ENCODE measurements around the gene IP6K3.

IP6K3 gene

DNA sequence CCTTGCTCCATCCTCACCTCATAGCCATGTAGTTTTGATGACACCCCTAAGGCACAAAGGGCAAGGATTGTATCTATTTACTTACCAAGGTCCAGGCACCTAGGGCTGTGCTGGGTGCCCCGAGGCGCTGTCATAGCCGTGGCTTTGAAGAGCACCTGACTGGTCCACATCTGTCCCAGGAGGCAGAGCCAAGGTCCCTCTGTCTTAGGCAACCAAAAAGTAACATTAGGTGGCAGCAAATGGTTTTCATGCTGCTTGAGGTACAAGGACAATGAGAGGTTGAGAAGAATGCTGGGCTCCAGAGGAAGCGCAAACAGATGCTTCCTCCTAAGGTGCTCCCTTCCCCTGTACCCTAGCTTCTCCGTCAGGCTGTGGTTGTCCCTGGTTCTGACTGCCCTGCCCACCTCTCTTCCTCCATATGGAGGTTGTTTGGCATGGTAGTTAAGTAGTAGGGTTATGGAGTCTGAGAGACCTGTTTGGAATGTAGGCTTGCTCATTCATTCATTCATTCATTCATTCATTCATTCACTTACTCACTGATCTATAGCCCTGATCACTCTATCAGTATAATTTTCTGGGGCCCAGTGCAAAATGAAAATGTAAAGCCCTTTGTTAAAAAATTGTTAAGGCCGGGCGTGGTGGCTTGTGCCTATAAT, 32.2 kb downstream of the IP6K3 start:
- intact Hi-C loops (cut with DNase I): loop anchor here (10.0 kb wide), 1 partner anchor 50 kb away; no protein-coding TSS in a partner anchor
- DNase-seq: no peak

DNA sequence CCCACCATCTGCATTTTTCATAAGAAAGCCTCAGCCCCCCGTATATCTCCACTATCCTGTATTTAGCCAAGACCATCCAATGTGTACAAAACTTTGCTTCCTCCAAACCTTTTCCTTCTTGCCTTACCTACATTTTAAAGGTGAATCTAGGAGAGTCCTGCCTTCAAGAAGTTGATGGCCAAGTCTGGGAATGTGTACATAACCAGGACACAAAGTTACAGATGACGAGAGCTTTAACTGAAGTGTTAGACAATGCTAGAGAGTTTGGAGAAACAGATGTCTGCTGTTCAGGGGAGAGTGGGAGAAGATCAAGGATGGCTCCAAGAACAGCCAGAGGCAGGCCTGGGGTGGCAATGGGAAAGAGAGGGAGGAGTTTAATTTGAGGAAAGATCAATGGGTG, 32.9 kb downstream of the IP6K3 start:
- intact Hi-C loops (cut with DNase I): loop anchor here (10.0 kb wide), 1 partner anchor 51 kb away; no protein-coding TSS in a partner anchor
- DNase-seq: no peak

DNA sequence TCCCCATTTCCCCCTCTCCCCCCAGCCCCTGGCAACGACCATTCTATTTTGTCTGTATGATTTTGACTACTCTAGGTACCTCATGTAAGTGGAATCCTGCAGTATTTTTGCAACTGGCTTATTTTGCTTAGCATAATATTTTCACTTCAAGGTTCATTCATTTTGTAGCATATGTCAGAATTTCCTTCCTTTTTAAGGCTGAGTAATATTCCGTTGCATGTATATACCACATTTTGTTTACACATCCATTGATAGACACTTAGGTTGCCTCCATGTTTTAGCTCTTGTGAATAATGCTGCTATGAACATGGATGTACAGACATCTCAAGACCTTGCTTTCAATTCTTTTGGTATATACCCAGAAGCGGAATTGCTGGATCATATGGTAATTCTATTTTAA, 33.8 kb downstream of the IP6K3 start:
- intact Hi-C loops (cut with DNase I): loop anchor here (10.0 kb wide), 1 partner anchor 52 kb away; no protein-coding TSS in a partner anchor

DNA sequence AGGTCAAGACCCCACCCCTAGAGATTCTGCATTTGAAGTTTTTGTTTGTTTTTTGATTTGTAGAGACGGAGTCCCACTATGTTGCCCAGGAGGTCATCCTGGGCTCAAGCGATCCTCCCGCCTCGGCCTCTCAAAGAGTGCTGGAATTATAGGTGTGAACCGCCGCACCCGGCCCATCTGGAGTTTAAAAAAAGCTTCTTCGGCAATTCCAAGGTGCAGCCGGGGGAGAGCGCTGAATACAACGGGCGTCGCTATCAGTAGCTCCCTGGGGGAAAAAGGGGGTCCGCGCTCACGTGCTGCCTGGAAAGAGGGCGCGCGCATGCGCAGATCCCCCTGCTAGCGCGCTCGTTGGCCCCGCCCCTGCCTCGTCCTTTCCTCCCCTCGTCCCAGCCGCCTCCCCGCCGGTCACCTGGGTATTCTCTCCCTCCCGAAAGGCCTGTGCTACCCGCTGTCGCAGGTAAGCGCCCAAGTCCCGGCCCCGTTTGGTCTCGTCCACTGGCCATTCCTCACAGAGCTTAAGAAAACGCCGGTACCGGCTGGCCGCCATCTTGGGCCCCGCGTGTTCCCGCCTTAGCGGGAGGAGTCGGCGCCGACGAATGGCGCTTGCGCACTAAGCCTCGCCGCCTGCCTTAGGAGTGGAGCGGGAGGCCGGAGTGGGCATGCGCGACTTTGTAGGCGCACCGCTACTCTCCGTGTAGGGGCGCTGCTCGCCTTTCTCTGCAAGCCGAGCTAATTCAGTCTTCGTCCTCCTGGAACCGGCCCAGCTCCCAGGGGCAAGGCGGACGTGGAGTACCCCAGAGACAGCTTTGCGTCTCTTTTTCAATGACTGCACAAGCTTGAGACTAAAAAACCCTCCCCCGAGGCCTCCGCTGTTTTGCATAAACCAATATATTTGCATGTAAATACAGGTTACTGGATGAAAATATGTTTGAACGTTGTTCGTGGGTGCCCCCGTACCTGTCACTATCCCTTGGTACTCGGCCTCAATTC, 35.3 kb downstream of the IP6K3 start, which contains the start of gene UQCC2:
TSS of gene UQCC2 (minus strand) at position 561 of the 990 bp plus-strand sequence. CDS start at position 547, 14 bp downstream.
- intact Hi-C loops (cut with DNase I): loop anchor here (10.0 kb wide), 1 partner anchor 53 kb away; no protein-coding TSS in a partner anchor
- peak; percentile 90 to 99 (median 97) for DNase-seq

More for the DNA sequence above, 33.8 kb downstream of the IP6K3 start:
- DNase-seq: no peak

DNA sequence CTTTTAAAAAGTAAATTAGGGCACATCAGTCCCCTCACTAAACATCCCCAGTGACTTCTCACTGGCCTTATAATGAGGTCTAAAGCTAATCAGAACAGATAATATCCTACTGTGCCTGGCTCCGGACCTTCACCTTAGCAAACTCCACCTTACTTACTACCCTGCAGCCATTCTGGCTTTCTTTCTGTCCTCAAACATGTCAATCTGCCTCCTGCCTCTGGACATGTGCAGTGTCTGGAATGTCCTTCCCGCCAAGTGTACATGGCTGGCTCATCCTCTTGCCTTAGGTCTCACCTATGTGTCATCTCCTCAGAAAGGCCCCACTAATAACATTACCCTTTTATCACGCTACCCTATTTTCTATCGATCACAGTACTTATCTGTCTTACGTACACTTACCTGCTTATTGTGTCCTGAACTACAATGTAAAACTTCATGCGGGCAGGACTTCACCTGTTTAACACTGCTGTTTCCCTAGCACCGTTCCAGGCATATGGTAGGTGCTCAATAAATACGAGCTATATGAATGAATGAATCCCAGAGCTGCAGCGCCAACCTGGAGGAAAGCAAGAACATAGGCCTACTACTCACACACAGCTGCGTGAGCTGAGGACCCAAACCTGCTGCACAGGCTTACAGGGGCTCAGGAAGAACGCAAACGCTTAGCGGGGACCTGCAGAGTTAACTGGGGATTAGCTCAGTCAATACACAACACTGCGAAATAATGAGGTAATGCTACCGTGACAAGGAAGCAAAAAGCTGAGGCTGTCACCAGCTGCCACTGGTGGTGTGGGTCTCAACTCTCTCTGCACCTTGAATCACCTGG, 36.2 kb downstream of the IP6K3 start:
- DNase-seq: no peak
- intact Hi-C loops (cut with DNase I): loop anchor here (10.0 kb wide), 1 partner anchor 54 kb away; no protein-coding TSS in a partner anchor

DNA sequence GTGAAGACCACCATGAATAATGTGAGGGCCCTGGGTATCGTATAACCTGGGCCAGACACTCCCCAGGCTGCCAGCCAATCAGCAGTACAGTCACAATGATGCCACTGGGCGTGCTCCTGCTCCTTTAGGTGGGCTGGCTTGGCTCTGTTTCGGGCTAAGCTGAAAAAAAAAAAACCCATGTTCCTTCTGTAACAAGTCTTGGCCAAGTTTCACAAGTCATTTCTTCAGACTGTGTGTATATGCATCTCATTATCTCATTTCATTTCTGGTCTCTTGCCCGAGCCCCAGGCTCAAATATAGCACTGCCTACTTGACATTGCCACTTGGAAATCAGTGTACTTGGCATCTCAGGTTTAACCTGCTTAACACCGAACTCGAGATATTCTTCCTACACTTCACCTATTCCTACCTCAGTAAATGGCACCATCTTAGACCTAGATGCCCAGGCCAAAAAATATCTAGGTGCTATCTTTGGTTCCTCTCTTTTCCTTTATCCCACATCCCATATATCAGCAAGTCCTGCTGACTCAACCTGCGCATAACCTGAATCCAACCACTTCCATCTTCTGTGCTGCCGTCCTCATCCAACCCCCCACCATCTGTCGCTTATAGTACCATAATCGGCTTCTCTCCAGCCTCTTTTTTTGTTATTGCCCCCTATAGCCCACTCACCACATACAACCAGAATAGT, 37.0 kb downstream of the IP6K3 start:
- peak in 1 of 42 donors; percentile 40 for DNase-seq
- intact Hi-C loops (cut with DNase I): loop anchor here (10.0 kb wide), 1 partner anchor 55 kb away; no protein-coding TSS in a partner anchor

DNA sequence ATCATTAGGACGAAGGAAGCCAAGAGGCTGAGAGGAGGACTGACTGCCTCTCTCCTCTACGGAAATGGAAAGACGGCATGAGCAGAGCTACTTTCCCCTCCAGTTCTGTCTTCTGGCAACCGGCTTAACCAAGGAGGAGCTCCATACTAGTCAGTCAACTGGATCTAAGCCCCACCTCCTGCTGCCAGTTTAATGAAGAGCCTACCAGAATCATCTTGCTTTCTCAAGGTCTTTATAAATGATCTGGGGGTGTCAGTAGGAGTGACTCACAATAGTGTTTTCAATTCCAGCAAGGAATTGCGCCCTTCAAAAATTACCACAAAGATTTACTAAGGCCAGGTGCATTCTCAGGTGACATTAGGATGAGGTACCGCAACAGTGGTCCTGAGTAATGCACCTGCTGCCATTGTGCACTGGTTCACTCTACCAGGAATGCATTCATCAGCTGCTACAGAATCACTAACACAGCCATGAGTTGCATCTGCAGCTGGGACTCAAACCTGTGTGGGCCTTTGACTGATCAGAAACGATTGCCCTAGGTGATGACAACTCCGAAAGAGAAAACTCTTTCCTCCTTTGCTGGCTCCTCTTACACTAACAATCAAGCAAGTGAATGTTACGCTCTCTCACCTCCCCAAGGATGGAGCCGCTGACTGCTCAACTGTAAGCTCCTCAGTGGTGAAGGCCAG, 38.0 kb downstream of the IP6K3 start:
- DNase-seq: peak in 20 of 42 donors; percentile 14 to 86 (median 60)
- intact Hi-C loops (cut with DNase I): no loop called here

DNA sequence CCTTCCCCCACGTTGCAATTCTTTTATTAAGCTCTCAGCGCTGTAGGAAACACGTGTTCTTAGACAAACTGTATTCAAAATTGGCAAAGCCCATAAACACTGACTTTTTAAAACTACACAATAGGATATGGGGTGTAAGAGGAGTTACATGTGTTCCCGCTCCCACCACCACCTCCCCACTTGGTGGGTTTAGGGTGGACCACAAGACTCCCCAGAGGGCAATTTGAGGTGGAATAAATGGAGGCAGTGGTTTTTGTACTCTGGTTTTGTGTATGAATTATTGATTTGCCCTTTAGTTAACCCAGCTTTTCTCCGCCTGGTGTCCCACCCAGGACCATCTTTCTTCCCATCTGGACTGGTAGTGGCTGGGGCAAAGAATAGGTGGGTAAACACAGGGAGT, 38.9 kb downstream of the IP6K3 start:
- intact Hi-C loops (cut with DNase I): no loop called here
- DNase-seq: no peak

DNA sequence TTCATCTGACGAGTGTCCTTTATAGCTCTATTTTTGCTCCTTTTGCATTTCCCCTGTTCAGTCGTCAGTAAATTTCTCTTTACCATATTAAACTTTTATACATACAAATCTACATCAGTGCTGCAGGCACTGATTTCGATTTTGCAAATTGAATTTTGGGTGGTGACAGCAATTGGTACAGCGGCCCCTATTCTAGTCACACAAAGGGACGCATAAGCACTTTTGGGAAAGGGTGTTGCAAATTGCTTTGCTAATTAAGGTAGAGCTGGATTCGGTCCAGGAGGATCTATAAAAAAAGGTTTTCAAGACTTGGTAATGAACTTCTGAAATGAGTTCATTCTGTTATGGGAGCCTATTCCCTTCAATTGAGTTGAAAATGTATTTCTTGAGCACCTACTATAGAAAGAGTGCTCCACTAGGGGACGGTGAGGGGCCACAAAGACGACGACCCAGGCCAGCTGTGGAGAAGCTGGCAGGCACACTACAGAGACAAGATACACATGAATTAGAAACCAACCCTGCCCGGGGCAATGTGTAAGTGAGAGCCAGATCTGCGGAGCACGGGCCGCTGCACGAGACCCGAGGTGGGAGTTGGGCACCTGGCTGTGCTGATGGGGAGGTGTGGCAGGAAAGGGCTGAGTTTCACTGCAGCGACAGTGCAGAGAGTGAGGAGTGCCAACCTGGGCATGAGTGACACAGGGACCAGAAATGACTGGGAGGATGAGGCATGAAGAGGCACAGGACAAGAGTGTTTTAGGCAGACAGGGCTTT, 40.6 kb downstream of the IP6K3 start:
- intact Hi-C loops (cut with DNase I): no loop called here
- DNase-seq: no peak

DNA sequence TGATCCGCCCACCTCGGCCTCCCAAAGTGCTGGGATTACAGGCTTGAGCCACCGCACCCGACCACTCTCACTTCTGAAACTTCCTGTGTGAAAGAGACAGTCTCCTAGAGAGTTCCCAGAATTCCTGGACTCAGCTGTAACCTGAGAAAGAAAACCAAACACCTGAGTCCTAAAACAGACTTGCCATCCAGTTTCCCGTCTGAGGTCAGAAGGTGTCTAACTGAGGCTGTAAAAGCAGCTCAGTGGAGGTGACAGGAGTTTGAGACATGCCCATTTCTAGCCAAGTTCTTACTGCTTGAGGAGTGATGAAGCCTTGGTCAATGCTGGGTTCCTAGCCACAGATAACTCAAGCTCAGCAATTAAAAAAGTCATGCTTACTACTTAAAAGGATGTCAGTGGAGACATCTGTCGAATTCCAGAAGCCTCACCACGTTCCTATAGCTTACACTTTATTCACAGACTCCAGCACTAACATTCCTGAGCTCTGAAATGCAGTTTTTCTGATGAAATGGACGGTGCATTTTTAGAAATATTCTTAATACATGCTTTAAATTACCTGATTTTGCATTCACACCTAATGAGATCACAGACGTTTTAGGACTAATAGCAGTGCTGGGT, 41.3 kb downstream of the IP6K3 start:
- no peak for DNase-seq
- intact Hi-C loops (cut with DNase I): no loop called here

DNA sequence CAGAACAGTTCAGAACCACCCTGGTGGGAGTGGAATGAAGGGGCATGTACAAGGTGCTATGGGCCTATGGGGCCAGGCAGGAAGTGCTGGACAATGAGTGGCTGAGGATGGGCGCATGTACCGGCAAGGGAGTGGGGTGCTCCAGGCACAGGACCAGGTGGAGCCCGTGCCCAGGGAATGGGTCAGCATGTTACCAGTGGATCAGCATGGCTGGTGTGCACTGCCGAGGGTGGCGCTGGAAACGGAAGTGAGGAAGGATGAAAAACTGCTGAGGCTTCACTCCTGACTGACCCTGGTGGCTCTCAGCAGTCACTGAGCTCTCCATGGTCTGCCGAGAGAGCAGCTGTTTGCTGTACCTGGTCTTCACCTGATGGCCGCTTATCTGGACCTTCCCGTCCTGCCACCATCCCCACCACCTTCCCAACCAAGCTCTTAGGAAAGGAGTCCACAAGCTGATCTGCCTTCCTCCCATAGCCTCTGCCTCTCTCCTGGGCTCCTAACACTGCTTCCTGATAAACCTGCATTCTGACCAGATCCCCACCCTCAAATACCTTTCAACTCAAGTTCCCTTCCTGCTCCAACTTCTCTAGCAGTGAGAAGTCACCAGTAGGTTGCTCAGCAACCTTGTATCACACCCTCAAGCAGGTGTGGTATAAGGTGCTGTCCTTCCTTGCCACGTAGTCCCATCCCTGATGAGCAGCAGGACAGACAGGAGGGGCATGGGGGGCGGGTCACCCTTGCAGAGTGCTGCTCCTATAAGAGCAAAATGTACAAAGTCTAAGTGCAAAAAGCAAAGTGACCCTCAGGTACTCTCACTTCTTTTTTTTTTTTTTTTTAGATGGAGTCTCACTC, 42.3 kb downstream of the IP6K3 start:
- DNase-seq: no peak
- intact Hi-C loops (cut with DNase I): loop anchor here (5.0 kb wide), 1 partner anchor 117 kb away; no protein-coding TSS in a partner anchor

DNA sequence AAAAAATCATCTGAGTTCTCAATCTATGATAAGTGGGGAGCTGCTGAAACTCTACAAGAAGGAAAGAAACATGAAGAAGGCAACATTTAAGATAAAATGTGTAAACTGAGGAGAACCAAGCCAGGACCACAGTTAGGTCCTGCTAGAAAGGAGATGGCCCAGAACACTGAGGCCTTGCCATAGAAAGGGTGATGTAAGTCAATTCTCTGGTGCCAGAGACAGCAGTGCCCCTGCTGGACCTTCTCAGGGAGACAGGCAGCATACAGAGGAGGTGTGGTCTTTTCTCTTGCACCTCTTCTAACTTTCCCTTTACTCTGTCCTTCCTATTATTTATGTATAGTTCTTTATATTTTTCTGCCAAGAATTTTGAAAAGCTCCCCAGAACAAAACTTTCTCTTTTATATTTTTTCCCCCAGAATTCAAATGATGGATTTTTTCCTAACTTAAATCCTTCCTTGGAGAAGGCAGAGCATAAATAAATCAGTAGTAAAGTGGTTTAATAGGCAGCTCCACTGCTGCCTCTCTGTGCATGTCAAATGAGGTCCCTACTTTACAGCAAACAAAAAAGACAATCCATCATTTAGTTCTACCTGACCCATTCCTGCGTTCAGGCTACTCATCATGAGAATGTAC, 44.2 kb downstream of the IP6K3 start:
- intact Hi-C loops (cut with DNase I): loop anchor here (5.0 kb wide), 1 partner anchor 115 kb away; no protein-coding TSS in a partner anchor

DNA sequence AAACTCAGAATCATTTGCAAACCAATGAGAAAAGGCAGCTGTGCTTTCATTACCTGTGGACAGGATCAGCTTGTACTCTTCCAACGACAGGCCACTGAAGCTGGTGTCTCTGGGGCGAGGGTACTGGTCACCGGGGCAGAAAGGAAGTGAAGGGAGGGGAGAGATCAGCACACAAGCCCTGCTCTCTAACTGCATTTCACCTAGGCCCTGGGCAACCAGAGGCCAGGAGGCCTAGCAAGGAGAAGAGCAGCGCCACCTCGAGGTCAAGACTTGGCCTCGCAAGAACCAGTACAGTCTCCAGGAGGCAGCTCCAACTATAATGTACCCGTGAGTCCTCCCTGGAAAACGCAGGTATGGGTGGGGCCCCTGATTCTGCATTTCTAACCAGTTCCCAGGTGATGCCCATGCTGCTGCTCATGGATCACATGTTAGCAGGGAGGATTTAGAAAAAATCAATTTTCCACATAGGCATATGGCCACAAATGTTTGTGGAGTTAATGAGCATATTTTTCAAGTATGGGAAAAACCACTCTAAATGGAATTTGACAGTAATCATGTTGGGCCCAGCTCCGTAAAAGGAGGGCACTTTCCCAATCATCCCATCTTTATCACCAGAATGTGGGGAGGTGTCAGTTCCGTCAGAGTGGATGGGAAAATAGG, 46.2 kb downstream of the IP6K3 start:
- intact Hi-C loops (cut with DNase I): loop anchor here (5.0 kb wide), 1 partner anchor 113 kb away; no protein-coding TSS in a partner anchor
- DNase-seq: peak in 41 of 42 donors; percentile 28 to 84 (median 65)

More for the DNA sequence above, 44.2 kb downstream of the IP6K3 start:
- peak in 11 of 42 donors; percentile 20 to 71 (median 47) for DNase-seq

DNA sequence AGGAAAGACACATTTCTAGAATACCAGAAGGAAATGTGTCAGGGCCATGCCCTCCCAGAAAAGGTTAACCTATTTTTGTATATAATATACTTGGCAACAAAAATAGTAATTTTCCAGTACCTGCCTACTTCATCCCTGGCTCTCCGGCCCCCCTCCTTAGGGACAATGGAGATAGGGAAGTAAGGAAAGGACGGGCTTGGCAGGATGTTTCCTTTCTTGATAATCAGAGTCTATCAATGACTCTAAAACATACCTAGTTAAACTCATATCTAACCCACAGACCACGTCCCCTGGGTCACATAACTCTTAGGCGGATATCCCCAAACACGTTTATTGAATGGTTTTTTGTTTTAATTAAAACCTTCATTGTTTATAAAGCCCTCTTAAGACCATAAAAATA, 47.0 kb downstream of the IP6K3 start:
- intact Hi-C loops (cut with DNase I): loop anchor here (5.0 kb wide), 1 partner anchor 112 kb away; no protein-coding TSS in a partner anchor
- no peak for DNase-seq

All from head of caudate nucleus (tissue), 42 donors.